HG03045 (cell line): Measurements from ENCODE around the gene EXOC1.
"Not testable (repeated sequence)": the region's sequence is repeated elsewhere in the genome, so short reads cannot be mapped to it uniquely, and the experiment has no call there.

ENCODE experiments used
- ATAC-seq: cut with Tn5 transposase; IDR thresholded peaks from one replicate; pipeline ENCODE4 v1.9.1; 2021; ENCODE audit warnings: mild to moderate bottlenecking, moderate library complexity; ENCODE audit not compliant: unreplicated experiment

The EXOC1 gene

GRCh38 chr4:55906323-55906722 lies 52.9 kb downstream of the EXOC1 start:
- no peak for ATAC-seq

GRCh38 chr4:55906989-55907388 lies 53.5 kb downstream of the EXOC1 start:
- no peak for ATAC-seq

- no peak for ATAC-seq
Observed at GRCh38 chr4:55907469-55907868, 54.0 kb downstream of the EXOC1 start.

- no peak for ATAC-seq
Observed at GRCh38 chr4:55910140-55910539, 56.7 kb downstream of the EXOC1 start.

- ATAC-seq = no peak
Observed at GRCh38 chr4:55912249-55912648, 58.8 kb downstream of the EXOC1 start.

- no peak for ATAC-seq
Observed at GRCh38 chr4:55920571-55920970, 67.1 kb downstream of the EXOC1 start.

GRCh38 chr4:55921093-55921492 lies 67.6 kb downstream of the EXOC1 start:
- ATAC-seq = no peak

- ATAC-seq = no peak
Observed at GRCh38 chr4:55925241-55925640, 71.8 kb downstream of the EXOC1 start.

GRCh38 chr4:55926610-55927009 lies 73.2 kb downstream of the EXOC1 start:
- no peak for ATAC-seq

- ATAC-seq = no peak
Observed at GRCh38 chr4:55927803-55928437, 74.5 kb downstream of the EXOC1 start.

GRCh38 chr4:55928846-55929245 lies 75.4 kb downstream of the EXOC1 start:
- ATAC-seq = no peak

- ATAC-seq = no peak
Observed at GRCh38 chr4:55931043-55931442, 77.6 kb downstream of the EXOC1 start.

GRCh38 chr4:55931833-55932232 lies 78.4 kb downstream of the EXOC1 start:
- ATAC-seq = no peak

GRCh38 chr4:55932511-55932910 lies 79.1 kb downstream of the EXOC1 start:
- no peak for ATAC-seq

- no peak for ATAC-seq
Observed at GRCh38 chr4:55933611-55934010, 80.2 kb downstream of the EXOC1 start.

GRCh38 chr4:55935907-55936306 lies 82.5 kb downstream of the EXOC1 start:
- not testable (repeated sequence) for ATAC-seq

- ATAC-seq = no peak
Observed at GRCh38 chr4:55938481-55938880, 85.0 kb downstream of the EXOC1 start.

GRCh38 chr4:55939421-55939820 lies 86.0 kb downstream of the EXOC1 start:
- ATAC-seq = no peak

GRCh38 chr4:55941881-55942396 lies 88.5 kb downstream of the EXOC1 start:
- no peak for ATAC-seq

GRCh38 chr4:55947254-55947882 lies 93.9 kb downstream of the EXOC1 start:
- ATAC-seq = peak; percentile 22

- no peak for ATAC-seq
Observed at GRCh38 chr4:55947912-55948725, 94.7 kb downstream of the EXOC1 start.
